ENCODE data around the gene CDK5. TPM values are rescaled to one million over a fixed set of nuclear protein-coding genes. Genes with fewer than 3 reads are reported as not detected.

Gene CDK5
- polyA plus RNA-seq, 1 donor from 2014 or later: 88.3 TPM

DNA sequence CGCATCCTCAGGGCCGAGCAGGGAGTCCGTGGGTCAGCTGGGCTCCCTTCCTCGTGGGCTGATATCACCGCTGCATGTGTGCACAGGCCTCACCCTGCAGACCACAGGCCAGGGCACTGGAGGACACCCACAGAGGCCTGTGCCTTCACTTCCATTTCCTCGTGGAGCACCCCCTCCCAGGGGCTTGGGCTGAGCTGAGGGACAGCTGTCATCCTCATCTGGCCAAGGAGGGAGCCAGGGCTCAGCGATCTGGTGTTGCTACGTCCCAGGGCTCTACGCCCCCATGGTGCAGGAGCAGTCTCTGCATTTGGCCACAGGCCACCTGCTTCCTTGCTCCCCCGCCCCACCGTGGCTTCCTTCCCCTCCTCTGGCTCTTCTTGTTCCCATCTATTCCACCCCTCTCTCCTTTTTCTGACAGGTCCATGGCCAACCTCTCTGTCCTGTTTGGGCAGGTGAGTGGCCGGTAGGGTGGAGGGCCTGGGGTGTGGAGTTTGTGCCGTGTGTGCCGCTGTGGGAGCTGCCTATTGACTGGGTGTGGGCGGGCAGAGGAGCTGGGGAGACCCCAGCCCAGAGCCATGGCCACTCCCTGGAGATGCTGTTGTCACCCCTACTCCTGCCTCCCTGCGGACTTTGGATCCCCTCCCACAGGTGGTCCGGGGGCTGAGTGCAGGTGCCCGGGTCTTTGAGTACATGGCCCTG is 17.7 kb downstream of the CDK5 start:
- H2AFZ ChIP-seq (ENCODE audit: low read depth, low read length): no peak overlapping the region

More for the DNA sequence above, 17.7 kb downstream of the CDK5 start:
- Histone ChIP-seq H3K27me3 (ENCODE audit: insufficient read depth, low read depth, low read length) (no peaks in the 10 kb centered on the region), H3F3A (ENCODE audit: insufficient read depth, low read length, poor library complexity, severe bottlenecking) (no peaks in the 10 kb centered on the region), H3K9me2 (ENCODE audit: insufficient read depth, low read length) (no peaks in the 10 kb centered on the region), H3K9ac (ENCODE audit: low read length) (no peak overlapping the region), H3K36me3 (ENCODE audit: insufficient read depth, low read length) (no peaks in the 10 kb centered on the region), H4K20me1 (ENCODE audit: insufficient read depth) (no peaks in the 10 kb centered on the region), H3K27ac (ENCODE audit: low read length) (no peak overlapping the region), H3K4me3 (ENCODE audit: low read length) (no peak overlapping the region), H3K4me2 (ENCODE audit: low read length) (no peak overlapping the region), H3K79me2 (replicated peaks; ENCODE audit: insufficient read depth, low read length) (no peaks in the 10 kb centered on the region), H3K9me3 (ENCODE audit: low read length) (no peaks in the 10 kb centered on the region)
- no peak for TF ChIP-seq CTCF (IDR thresholded peaks at IDR 0.05; ENCODE audit: poor library complexity, severe bottlenecking)
- no peak for TF ChIP-seq SMC3 (conservative IDR thresholded peaks at IDR 0.05; ENCODE audit: poor library complexity)
- no peak for TF ChIP-seq EZH2 (IDR thresholded peaks at IDR 0.05; ENCODE audit: borderline replicate concordance, insufficient read depth, low read length, poor library complexity, severe bottlenecking)
- TF ChIP-seq MXI1 (conservative IDR thresholded peaks at IDR 0.05; ENCODE audit: poor library complexity, severe bottlenecking): no peak
- no peak for TF ChIP-seq REST (IDR thresholded peaks at IDR 0.05; ENCODE audit: borderline replicate concordance)
- no peak for TF ChIP-seq EP300 (conservative IDR thresholded peaks at IDR 0.05; ENCODE audit: poor library complexity, severe bottlenecking)
- TF ChIP-seq TAF1 (IDR thresholded peaks at IDR 0.05; ENCODE audit: low read depth): no peak
